ENCODE results near the gene RGMA.

RGMA gene

DNA sequence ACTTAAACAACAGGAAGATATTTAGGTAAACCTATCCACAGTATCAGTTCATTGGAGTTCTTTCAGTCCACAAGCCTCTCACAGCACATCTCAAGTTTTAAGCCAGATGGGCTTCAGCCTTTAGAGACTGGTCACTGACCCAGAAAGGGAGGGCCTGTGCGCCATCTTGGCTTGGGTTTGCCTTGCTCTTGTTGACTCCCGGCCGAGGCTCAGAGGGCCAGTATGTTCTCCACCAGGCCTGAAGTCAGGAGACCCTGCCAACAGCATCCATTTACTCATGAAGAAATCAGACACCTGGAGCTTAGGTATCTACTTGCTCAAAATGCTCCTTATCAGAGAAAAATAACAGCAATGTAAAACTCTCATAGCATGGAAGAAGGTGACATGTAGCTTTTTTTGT is 6.2 kb downstream of the RGMA start:
- FAIRE-seq (no peak), DNase-seq (ENCODE audit: insufficient read length, low spot score) (no peak)
- TF ChIP-seq, protein P1, sequence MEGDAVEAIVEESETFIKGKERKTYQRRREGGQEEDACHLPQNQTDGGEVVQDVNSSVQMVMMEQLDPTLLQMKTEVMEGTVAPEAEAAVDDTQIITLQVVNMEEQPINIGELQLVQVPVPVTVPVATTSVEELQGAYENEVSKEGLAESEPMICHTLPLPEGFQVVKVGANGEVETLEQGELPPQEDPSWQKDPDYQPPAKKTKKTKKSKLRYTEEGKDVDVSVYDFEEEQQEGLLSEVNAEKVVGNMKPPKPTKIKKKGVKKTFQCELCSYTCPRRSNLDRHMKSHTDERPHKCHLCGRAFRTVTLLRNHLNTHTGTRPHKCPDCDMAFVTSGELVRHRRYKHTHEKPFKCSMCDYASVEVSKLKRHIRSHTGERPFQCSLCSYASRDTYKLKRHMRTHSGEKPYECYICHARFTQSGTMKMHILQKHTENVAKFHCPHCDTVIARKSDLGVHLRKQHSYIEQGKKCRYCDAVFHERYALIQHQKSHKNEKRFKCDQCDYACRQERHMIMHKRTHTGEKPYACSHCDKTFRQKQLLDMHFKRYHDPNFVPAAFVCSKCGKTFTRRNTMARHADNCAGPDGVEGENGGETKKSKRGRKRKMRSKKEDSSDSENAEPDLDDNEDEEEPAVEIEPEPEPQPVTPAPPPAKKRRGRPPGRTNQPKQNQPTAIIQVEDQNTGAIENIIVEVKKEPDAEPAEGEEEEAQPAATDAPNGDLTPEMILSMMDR (IDR thresholded peaks at IDR 0.05; ENCODE audit: insufficient read depth, missing control alignments): no peak

DNA sequence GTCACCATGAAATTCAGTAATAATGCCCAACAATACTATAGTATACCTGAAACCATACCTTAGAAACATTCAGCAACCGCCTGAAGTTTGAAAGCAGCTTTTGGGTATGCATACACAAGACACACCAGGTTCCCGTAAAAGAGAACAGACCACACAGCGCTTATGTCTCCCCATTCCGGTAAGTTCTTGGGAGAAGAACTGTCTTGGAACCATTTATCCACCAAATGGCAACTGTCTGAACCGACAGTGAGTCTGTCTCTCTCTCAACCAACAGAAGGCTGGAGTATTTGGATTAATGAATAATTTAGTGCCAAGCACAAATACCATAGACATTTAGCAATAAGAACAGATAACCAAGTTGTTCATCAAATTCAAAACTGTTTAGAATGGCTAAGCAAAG is 7.6 kb downstream of the RGMA start:
- TF ChIP-seq, protein P1 (IDR thresholded peaks at IDR 0.05; ENCODE audit: insufficient read depth, missing control alignments): no peak
- FAIRE-seq (no peak), DNase-seq (ENCODE audit: insufficient read length, low spot score) (no peak)

DNA sequence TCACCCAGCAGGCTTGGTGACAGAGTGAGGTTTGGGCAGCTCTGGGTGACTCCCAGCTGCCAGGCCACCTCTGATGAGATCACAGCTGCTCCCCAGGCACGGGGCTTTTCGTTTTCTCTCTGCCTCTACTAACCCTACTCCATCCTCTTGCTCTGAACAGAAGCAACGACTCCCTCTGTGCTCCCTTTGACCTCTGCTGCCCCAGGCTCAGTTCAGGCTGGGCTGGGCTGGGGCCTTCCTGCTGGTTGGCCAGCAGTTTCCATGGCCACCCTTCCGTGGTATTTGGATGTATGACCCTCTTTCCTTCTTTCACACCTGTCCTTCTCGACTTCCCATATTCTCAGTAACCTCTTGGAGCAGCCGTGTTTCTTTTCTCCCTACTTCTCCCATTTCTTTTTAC is 8.6 kb downstream of the RGMA start:
- DNase-seq (ENCODE audit: insufficient read length, low spot score): no peak
- no peak for FAIRE-seq
- TF ChIP-seq, protein P1 (IDR thresholded peaks at IDR 0.05; ENCODE audit: insufficient read depth, missing control alignments): no peak

DNA sequence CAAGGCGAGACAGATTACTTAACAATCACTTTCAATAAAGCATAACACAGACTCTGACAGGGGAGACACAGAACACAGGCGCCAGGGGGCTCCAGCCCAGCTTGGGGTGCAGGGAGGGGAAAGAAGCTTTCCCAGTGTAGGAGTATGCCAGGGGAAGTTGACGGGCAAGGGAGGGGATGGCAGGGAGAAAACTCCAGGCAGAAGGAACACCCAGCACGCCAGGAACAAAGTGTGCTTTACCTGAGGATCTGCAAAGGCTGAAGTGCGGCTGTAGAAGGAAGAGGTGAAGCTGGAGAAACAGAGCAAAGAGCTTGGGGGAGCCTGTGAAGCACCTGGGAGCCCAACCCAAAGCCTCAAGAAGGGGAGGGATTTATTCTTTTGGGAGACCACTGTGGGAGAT is 12.1 kb downstream of the RGMA start:
- DNase-seq (ENCODE audit: insufficient read length, low spot score) (no peak), FAIRE-seq (no peak)
- TF ChIP-seq, protein P1 (IDR thresholded peaks at IDR 0.05; ENCODE audit: insufficient read depth, missing control alignments): no peak

DNA sequence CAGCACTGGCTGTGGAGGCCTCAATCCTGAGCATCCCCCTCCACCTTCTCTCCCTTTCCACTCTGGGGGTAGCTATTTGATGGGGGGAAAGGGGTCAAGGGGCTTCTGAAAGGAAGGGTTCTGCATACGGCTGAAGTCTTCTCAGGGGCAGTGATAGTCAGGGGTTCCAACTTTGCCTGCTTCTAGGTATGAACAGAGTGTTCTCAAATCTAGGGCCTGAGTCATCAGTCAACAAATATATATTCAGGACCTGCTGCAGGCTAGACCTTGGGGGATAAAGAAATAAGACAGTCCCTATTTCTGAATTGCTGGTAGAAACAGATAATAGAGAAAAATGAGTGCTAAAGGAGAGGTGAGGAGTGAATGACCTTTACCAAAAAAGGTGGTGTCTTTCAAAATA is 12.8 kb downstream of the RGMA start:
- TF ChIP-seq, protein P1 (IDR thresholded peaks at IDR 0.05; ENCODE audit: insufficient read depth, missing control alignments): no peak
- no peak for FAIRE-seq
- DNase-seq (ENCODE audit: insufficient read length, low spot score): no peak

DNA sequence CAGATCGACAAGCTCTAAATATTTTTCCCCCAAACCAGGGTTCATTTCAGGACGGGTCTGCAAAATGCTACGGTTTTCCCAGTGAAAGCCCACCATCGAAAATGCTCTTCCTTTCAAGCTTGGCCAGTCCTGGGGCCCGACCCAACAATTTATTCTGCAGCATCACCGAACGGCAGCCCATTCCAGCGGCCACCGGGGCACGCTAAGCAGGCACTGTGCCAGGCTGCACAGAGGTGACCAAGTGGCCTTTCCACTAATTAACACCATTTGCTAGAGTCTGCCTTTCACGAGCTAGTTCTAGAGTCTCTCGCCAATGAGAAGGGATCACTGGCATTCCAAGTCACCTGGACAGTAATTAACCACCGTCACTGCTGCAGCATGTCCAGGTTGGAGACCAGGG is 14.4 kb downstream of the RGMA start:
- DNase-seq (ENCODE audit: insufficient read length, low spot score): no peak
- no peak for FAIRE-seq
- TF ChIP-seq, protein P1 (IDR thresholded peaks at IDR 0.05; ENCODE audit: insufficient read depth, missing control alignments): no peak

DNA sequence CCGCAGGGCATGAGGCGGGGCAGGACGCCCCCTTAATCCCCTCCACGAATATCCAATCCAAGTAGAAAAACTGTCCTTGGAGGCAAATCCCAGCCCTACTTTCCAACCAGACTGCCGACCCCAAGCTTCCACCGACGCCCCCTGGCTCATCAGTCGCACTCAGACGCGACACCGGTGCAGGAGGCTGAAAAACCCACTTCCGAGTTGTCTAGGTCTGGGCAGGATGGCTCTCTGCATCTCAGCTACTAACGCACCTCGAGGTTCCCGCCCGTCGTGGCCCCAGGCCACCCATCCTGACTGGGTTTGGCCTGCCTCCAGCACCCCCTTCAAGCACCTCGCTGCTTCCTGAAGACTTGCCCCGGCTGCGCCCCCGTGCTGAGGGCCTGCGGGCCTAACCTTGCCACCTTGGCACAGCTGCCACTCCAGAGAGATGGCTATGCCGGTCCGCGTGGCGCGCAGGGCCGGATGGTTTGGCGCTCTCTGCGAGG is 15.5 kb downstream of the RGMA start:
- no peak for FAIRE-seq

More for the DNA sequence above, 15.5 kb downstream of the RGMA start:
- TF ChIP-seq, protein P1 (IDR thresholded peaks at IDR 0.05; ENCODE audit: insufficient read depth, missing control alignments): no peak
- no peak for DNase-seq (ENCODE audit: insufficient read length, low spot score)
